Gastroesophageal sphincter (tissue), 2 donors: ENCODE results near the gene RAD18.

Experiments
- POLR2A ChIP-seq, 2 donors: fragments of 450-650 bp; IDR thresholded peaks; one replicate each; pipeline ENCODE4 v1.6.1; 2017; ENCODE audit warnings: antibody characterized with exemption in 2 of 2, mild to moderate bottlenecking in 2 of 2, moderate library complexity in 1 of 2
- POLR2AphosphoS5 ChIP-seq: sonication (generic); formaldehyde crosslinking; IDR thresholded peaks from one replicate; pipeline ENCODE4 v1.6.1; 2017; ENCODE audit warnings: antibody characterized with exemption

- TF ChIP-seq POLR2A (IDR thresholded peaks at IDR 0.05) (no peak), POLR2AphosphoS5 (no peak)
Observed at GRCh38 chr3:8870134-8870533, 93.1 kb downstream of the RAD18 start.
